HG03432 (cell line): ENCODE results near the gene EMC6.
A peak's percentile ranks its signal among the peaks of the same experiment; 100 is the strongest.
"Not testable (repeated sequence)": the region's sequence is repeated elsewhere in the genome, so short reads cannot be mapped to it uniquely, and the experiment has no call there.

Experiments used
- ATAC-seq: cut with Tn5 transposase; IDR thresholded peaks from one replicate; pipeline ENCODE4 v1.9.1; 2021; ENCODE audit warnings: mild to moderate bottlenecking, moderate library complexity; ENCODE audit not compliant: unreplicated experiment

The EMC6 gene

GRCh38 chr17:3679531-3680126 is 11.0 kb downstream of the EMC6 start:
- ATAC-seq: no peak

GRCh38 chr17:3681057-3681456 is 12.4 kb downstream of the EMC6 start:
- ATAC-seq: no peak

DNA sequence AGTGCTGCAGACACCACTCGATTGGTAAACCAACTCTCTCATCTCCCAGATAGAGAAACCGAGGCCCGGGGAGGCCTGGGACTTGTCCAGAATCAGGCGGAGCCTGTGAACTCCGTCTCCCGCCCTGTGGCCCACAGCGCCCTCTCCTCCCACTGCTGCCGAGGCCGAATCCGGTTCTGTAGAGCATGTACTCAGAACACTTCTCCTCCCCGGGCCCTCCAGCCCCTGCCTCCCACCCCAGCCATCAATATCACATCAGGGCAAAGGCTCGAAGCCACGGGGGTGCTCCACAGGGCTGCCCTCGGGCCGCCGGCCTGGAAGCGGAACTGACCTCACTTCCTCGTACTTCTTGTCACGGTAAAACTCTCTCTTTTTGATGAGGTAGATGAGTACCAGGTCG is 13.0 kb downstream of the EMC6 start:
- no peak for ATAC-seq

- no peak for ATAC-seq
These were observed 13.4 kb downstream of the EMC6 start for GRCh38 chr17:3682033-3682432.

DNA sequence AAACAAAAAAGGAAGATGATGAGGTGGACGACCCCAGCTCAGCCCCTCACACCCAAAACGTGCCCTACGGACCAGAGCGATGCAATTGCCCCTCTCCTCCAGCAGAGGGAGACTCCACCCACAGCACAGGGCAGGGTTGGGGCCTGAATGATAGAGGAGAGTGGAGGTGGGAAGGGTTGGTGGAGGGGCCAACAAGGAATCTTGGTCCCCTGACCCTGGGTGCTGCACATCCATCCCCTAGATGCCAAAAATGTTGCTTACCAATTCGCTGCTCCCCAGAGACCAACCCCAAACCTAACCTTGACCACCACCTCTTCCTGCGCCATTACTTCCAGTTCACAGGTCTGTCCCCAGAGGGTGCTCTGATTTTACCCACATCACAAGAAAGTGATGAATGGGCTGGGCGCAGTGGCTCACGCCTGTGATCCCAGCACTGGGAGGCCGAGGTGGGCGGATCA is 14.5 kb downstream of the EMC6 start:
- peak; percentile 57 for ATAC-seq

DNA sequence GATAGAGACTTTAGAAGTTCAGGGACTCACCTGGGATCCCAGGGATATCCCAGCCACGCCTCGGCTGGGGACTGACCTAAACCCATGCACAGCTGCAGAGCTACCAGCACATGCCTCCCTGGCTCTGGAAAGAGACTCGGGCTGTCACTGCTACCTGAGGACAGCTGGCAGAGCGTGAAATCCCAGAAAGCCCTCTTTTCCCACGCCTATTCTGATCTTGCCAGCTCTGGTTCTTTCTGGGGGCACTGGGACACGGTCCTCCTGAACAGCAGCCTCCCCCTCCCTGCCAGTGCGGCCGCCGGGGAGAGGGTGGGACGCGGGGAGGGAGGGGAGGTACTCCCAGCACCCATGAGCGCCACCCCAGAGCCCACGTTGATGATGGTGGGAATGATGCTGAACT is 16.6 kb downstream of the EMC6 start:
- no peak for ATAC-seq

DNA sequence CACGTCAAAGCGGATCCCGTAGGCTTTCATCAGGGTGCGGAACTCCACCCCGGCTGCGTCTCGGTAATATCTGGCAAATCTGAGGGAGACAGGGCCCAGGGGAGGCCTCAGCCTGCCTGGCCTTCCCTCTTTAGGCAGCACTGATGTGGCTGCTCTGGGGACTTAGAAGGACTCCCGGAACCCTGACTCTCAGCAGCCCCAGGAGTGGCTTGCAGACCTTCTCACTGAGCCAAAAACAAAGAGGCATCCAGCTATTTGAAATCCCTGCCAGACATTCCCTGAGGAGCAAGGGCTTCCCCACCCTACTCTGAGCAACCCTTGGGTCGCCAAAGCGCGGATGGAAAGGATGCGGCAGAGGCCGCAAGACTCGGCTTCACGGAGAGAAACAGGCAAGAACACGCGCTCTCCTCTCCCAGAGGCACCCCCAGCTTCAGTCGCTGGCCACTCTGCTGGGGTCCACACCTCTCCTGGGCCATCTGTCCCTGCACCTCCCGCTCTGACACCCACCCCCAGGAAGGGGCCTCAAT is 19.5 kb downstream of the EMC6 start:
- ATAC-seq: no peak

- no peak for ATAC-seq
These were observed 20.2 kb downstream of the EMC6 start for GRCh38 chr17:3688852-3689261.

DNA sequence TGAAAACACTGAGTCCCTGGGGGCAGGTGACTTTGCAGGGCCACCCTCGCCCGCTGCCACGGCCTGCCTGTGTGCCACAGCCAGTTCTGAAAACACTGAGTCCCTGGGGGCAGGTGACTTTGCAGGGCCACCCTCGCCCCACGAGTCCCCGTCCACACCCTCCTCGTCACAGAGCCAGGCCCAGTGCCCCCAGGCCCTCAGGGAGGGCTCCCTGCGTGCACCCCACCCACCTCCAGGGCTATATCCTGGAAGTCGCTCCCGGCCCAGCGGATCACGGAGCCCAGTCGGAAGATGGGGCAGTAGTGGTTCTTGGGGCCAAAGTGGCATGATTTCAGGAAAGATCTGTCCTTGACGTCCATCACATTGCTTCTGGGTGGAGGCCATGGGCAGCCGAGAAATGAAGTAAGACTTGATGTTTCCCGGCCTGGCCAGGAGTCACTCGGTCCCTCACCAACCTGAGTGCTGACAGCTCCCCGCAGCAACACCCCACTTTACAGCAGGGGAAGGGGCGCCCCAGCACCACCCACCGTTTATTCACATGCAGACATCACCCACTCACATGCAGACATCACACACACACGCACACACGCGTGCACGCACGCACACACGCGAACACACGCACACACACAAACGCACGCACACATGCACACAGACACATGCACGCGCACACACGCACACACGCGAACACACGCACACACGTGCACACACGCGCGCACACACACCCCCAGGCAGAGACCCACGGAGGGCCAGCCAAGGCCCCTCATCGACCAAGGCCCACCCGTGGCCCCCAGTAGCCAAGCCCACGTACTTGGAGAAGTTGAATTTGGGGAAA is 20.9 kb downstream of the EMC6 start:
- no peak for ATAC-seq

DNA sequence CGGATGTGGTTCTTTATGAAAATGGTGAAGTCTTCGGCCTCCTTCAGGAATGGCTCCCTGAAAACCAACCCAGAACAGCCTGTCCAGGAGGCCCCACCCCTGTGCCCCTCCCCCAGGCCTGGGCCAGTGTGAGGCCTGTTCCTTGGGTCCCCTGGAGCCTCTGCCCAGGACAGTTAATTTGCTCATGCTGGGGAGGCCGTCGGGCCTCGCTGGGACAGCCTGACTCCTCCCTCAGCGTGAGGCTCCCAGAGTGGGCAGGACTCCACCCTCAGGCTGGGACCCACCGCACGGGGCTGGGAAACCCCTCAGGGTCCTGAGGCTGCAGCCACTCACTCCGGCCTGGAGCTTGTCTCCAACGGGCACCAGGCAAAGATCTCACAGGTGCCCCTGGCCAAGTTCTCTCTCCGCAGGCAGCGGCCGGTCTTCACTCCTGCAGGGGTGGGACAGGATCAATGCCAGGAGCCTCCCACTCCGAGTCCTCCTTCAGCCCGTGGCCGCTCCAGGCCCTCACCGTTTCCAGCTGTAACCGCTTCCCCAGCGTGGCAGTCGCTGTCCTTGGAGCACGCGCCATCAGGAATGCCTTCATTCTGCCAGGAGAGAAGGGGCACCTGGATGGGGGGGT is 21.6 kb downstream of the EMC6 start:
- no peak for ATAC-seq

GRCh38 chr17:3691617-3692067 is 23.0 kb downstream of the EMC6 start:
- no peak for ATAC-seq

DNA sequence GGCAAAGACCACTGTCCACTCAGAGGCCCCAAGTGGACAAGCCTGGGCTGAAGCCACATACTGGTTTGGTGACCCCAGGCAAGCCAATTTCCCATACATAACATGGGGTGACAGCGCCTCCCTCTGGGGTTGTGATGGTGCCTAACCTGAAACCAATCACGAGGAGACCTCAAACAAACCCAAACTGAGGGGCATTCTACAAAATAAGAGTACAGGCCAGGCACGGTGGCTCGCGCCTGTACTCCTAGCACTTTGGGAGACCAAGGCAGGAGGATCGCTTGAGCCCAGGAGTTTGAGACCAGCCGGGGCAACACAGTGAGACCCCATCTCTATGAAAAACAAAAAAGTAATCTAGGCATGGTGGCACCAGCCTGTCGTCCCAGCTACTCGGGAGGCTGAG is 23.7 kb downstream of the EMC6 start:
- ATAC-seq: no peak

GRCh38 chr17:3693141-3693540 is 24.5 kb downstream of the EMC6 start:
- ATAC-seq: no peak

GRCh38 chr17:3693829-3694231 is 25.2 kb downstream of the EMC6 start:
- ATAC-seq: peak; percentile 58

- ATAC-seq: no peak
These were observed 26.6 kb downstream of the EMC6 start for GRCh38 chr17:3695129-3695722.

DNA sequence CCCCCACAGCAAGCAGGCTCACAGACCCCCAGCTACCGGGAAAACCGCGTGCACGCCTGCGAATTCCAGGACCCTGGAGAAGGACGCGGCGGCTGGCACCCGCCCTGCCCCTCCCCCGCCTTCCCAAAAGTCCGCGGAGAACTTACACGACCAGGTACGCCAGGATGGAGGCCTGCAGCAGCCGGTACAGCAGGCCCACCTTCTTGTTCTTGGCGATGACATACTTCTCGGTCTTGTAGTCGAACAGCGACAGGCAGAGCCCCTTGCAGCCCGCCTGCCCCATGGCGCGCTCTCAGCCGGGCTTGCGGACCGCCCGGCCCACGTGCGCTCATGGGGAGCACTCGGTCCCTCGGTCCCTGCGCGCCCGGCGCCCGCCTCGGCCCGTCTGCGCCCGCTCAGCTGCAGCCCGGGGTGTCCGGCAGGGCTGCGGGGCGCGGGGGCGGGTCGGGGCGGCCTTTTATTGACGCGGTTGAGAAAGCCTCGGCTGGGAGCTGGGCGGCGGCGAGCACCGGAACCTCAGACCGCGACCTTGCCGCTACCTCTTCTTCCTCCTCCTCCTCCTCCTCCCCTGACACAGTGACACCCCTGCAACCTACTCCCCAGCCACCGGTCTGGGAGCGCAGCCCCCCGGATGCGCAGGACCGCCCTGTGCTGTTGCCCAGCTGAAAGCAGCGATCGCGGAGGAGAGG is 27.3 kb downstream of the EMC6 start, which contains the start of gene P2RX5:
P2RX5 (minus strand) TSS at position 433 of the 689 bp plus-strand sequence; CDS start at position 283, 150 bp downstream.
- peak; percentile 30 for ATAC-seq

DNA sequence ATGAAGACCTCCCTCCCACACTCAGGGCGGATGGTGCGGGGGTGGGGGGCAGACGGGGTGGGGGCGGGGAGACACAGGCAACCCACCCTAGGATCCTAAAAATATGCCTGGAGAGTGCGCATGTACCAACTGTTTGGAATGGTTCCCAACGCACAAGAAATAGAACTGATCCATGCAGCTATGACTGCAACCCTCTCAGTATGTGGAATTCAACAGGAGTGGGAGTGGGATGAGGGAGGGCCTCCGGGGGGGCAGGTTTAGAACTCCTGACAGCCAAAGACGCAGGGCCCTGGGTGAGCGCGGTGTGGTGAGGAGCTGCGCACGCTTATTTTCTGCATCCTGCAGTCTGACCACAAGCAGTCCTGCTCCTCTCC is 28.5 kb downstream of the EMC6 start:
- ATAC-seq: no peak

GRCh38 chr17:3698139-3698538 is 29.5 kb downstream of the EMC6 start:
- no peak for ATAC-seq

- ATAC-seq: no peak
These were observed 31.3 kb downstream of the EMC6 start for GRCh38 chr17:3699951-3700350.

GRCh38 chr17:3702041-3702539 is 33.5 kb downstream of the EMC6 start:
- not testable (repeated sequence) for ATAC-seq
